ENCODE measurements around the gene GNB1. TPM values are rescaled to one million over a fixed set of nuclear protein-coding genes. Genes with fewer than 3 reads are reported as not detected.

Gene GNB1
- total and polyA plus RNA-seq, 9 of the 15 experiments (the other 6 are each of a cell fraction or from before 2014, with no cell fraction given): 34.3 to 388 (median 114) TPM

GRCh38 chr1:1782399-1783221, 108.3 kb downstream of the GNB1 start (continued):
- TF ChIP-seq ZMIZ1 (IDR thresholded peaks at IDR 0.05; ENCODE audit: low read depth in 2 of 2, low read length in 2 of 2): no peak
- TF ChIP-seq ZKSCAN3 (CRISPR knock-in tag; IDR thresholded peaks at IDR 0.05): no peak
- no peak for TF ChIP-seq PHTF2 (CRISPR knock-in tag; IDR thresholded peaks at IDR 0.05)
- no peak for TF ChIP-seq SMAD3 (CRISPR knock-in tag; conservative IDR thresholded peaks at IDR 0.05)
- TF ChIP-seq, protein P1, sequence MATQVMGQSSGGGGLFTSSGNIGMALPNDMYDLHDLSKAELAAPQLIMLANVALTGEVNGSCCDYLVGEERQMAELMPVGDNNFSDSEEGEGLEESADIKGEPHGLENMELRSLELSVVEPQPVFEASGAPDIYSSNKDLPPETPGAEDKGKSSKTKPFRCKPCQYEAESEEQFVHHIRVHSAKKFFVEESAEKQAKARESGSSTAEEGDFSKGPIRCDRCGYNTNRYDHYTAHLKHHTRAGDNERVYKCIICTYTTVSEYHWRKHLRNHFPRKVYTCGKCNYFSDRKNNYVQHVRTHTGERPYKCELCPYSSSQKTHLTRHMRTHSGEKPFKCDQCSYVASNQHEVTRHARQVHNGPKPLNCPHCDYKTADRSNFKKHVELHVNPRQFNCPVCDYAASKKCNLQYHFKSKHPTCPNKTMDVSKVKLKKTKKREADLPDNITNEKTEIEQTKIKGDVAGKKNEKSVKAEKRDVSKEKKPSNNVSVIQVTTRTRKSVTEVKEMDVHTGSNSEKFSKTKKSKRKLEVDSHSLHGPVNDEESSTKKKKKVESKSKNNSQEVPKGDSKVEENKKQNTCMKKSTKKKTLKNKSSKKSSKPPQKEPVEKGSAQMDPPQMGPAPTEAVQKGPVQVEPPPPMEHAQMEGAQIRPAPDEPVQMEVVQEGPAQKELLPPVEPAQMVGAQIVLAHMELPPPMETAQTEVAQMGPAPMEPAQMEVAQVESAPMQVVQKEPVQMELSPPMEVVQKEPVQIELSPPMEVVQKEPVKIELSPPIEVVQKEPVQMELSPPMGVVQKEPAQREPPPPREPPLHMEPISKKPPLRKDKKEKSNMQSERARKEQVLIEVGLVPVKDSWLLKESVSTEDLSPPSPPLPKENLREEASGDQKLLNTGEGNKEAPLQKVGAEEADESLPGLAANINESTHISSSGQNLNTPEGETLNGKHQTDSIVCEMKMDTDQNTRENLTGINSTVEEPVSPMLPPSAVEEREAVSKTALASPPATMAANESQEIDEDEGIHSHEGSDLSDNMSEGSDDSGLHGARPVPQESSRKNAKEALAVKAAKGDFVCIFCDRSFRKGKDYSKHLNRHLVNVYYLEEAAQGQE (IDR thresholded peaks at IDR 0.05; ENCODE audit: borderline replicate concordance): peak; percentile 21
- TF ChIP-seq, protein P1 (CRISPR knock-in tag; IDR thresholded peaks at IDR 0.05; ENCODE audit: low read depth): peak; percentile 32; the same call in 1 of the 2 replicates
- no peak for TF ChIP-seq ZNF232 (CRISPR knock-in tag; IDR thresholded peaks at IDR 0.05)
- TF ChIP-seq ZNF316 (IDR thresholded peaks at IDR 0.05): no peak
- TF ChIP-seq MYC (IDR thresholded peaks at IDR 0.05; ENCODE audit: low read depth, low read length): peak; percentile 86
- TF ChIP-seq MYC (CRISPR knock-in tag; IDR thresholded peaks at IDR 0.05; ENCODE audit: borderline replicate concordance, low read depth): peak; percentile 71; the same call in 1 of the 2 replicates
- no peak for TF ChIP-seq CBFA2T3 (IDR thresholded peaks at IDR 0.05)
- no peak for TF ChIP-seq NCOA2 (IDR thresholded peaks at IDR 0.05; ENCODE audit: partially characterized antibody in 2 of 2)
- TF ChIP-seq, protein P2, sequence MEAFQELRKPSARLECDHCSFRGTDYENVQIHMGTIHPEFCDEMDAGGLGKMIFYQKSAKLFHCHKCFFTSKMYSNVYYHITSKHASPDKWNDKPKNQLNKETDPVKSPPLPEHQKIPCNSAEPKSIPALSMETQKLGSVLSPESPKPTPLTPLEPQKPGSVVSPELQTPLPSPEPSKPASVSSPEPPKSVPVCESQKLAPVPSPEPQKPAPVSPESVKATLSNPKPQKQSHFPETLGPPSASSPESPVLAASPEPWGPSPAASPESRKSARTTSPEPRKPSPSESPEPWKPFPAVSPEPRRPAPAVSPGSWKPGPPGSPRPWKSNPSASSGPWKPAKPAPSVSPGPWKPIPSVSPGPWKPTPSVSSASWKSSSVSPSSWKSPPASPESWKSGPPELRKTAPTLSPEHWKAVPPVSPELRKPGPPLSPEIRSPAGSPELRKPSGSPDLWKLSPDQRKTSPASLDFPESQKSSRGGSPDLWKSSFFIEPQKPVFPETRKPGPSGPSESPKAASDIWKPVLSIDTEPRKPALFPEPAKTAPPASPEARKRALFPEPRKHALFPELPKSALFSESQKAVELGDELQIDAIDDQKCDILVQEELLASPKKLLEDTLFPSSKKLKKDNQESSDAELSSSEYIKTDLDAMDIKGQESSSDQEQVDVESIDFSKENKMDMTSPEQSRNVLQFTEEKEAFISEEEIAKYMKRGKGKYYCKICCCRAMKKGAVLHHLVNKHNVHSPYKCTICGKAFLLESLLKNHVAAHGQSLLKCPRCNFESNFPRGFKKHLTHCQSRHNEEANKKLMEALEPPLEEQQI (IDR thresholded peaks at IDR 0.05): no peak
- TF ChIP-seq RAD21 (CRISPR knock-in tag; conservative IDR thresholded peaks at IDR 0.05 in 1 of 2, IDR thresholded peaks at IDR 0.05 in 1 of 2): no peak
